Trophoblast cell (in vitro differentiated cells and primary cell): ENCODE data around the gene ATG10.
A peak's percentile ranks its signal among the peaks of the same experiment; 100 is the strongest.

Experiments used
- DNase-seq, 2 donors: peaks; one replicate each; pipeline ENCODE4 v3.0.0-alpha.2; 2016
- H2AFZ ChIP-seq: 2 replicates; pipeline ENCODE4 v1.6.1; 2013; ENCODE audit warnings: low read length, moderate library complexity, mild to moderate bottlenecking; ENCODE audit not compliant: insufficient read depth, poor library complexity
- H2AK5ac ChIP-seq: 2 replicates; pipeline ENCODE4 v1.6.1; 2013; ENCODE audit warnings: mild to moderate bottlenecking, low read length
- H2BK120ac ChIP-seq: 2 replicates; pipeline ENCODE4 v1.6.1; 2013; ENCODE audit warnings: low read length, mild to moderate bottlenecking, moderate library complexity; ENCODE audit not compliant: insufficient read depth, poor library complexity
- H2BK12ac ChIP-seq: 2 replicates; pipeline ENCODE4 v1.6.1; 2013; ENCODE audit warnings: mild to moderate bottlenecking, low read length, moderate library complexity
- H2BK5ac ChIP-seq: 2 replicates; pipeline ENCODE4 v1.6.1; 2013; ENCODE audit warnings: low read length, low read depth, moderate library complexity, mild to moderate bottlenecking; ENCODE audit not compliant: poor library complexity
- H3K14ac ChIP-seq: 2 replicates; pipeline ENCODE4 v1.6.1; 2013; ENCODE audit warnings: mild to moderate bottlenecking, low read length
- H3K18ac ChIP-seq: 2 replicates; pipeline ENCODE4 v1.6.1; 2013; ENCODE audit warnings: mild to moderate bottlenecking, low read length
- H3K23ac ChIP-seq: 2 replicates; pipeline ENCODE4 v1.6.1; 2013; ENCODE audit warnings: low read length
- H3K27ac ChIP-seq: 2 replicates; pipeline ENCODE4 v1.5.1; 2013; ENCODE audit warnings: low read depth, mild to moderate bottlenecking, inconsistent platforms, low read length, moderate library complexity
- H3K27me3 ChIP-seq: 2 replicates; pipeline ENCODE4 v1.6.1; 2013; ENCODE audit warnings: inconsistent platforms, mild to moderate bottlenecking, low read length, moderate library complexity; ENCODE audit not compliant: insufficient read depth
- H3K36me3 ChIP-seq, 2 experiments: 1 replicate in 1 of 2; 2 replicates in 1 of 2; pipeline ENCODE4 v1.6.1; 2013; ENCODE audit warnings: low read length in 2 of 2, mild to moderate bottlenecking in 2 of 2, moderate library complexity in 1 of 2; ENCODE audit not compliant: insufficient read depth in 2 of 2, control insufficient read depth in 1 of 2
- H3K4ac ChIP-seq: 2 replicates; pipeline ENCODE4 v1.6.1; 2013; ENCODE audit warnings: low read depth, mild to moderate bottlenecking, low read length, moderate library complexity
- H3K4me1 ChIP-seq, 2 experiments: 1 replicate in 1 of 2; 2 replicates in 1 of 2; pipeline ENCODE4 v1.6.1; 2013; ENCODE audit warnings: low read length in 2 of 2, mild to moderate bottlenecking in 2 of 2, moderate library complexity in 1 of 2; ENCODE audit not compliant: insufficient read depth in 2 of 2, control insufficient read depth in 1 of 2
- H3K4me2 ChIP-seq: 2 replicates; pipeline ENCODE4 v1.6.1; 2013; ENCODE audit warnings: inconsistent platforms, mild to moderate bottlenecking, low read length, moderate library complexity
- H3K4me3 ChIP-seq: 2 replicates; pipeline ENCODE4 v1.5.1; 2013; ENCODE audit warnings: mild to moderate bottlenecking, low read depth, low read length, inconsistent platforms
- H3K79me1 ChIP-seq: one replicate; pipeline ENCODE4 v1.6.1; 2013; ENCODE audit warnings: low read length
- H3K79me2 ChIP-seq: 2 replicates; pipeline ENCODE4 v1.6.1; 2013; ENCODE audit warnings: low read length, mild to moderate bottlenecking; ENCODE audit not compliant: control insufficient read depth, insufficient read depth, poor library complexity
- H3K9ac ChIP-seq: 2 replicates; pipeline ENCODE4 v1.6.1; 2013; ENCODE audit warnings: mild to moderate bottlenecking, low read length
- H3K9me3 ChIP-seq: 2 replicates; pipeline ENCODE4 v1.6.1; 2013; ENCODE audit warnings: low read depth, mild to moderate bottlenecking, control low read depth, inconsistent platforms, low read length; ENCODE audit not compliant: insufficient read depth
- H4K12ac ChIP-seq: 2 replicates; pipeline ENCODE4 v1.6.1; 2013; ENCODE audit warnings: low read depth, mild to moderate bottlenecking, low read length, moderate library complexity
- H4K8ac ChIP-seq: 2 replicates; pipeline ENCODE4 v1.6.1; 2013; ENCODE audit warnings: low read depth, mild to moderate bottlenecking, low read length, moderate library complexity
- H4K91ac ChIP-seq: one replicate; pipeline ENCODE4 v1.6.1; 2013; ENCODE audit warnings: low read depth, mild to moderate bottlenecking, low read length, moderate library complexity
- WGBS: extraction: QIAGEN DNeasy Blood & Tissue Kit; methylation state at CpG from one replicate; pipeline ENCODE4 v1.1.7; 2013; ENCODE audit warnings: missing lambda C conversion rate; ENCODE audit not compliant: insufficient read length, insufficient coverage; ENCODE audit errors: extremely low coverage; 5-methylcytosine and 5-hydroxymethylcytosine counted together

Gene ATG10

DNA sequence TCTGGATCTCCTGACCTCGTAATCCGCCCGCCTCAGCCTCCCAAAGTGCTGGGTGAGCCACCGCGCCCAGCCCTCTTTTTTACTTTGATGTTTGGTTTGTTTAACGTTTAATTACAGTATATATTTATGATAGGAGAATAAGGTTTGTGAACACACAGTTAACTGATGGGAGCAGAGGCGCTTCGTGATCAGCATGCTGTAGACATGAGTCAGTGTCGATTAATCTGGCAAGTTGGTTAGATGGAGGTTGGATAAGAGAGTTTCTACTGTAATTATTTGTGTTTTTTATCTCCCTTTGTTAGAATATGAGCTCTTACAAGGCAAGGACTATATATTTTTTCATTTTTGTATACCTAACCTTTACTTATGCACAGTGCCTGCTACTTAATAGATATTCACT, 14.3 kb downstream of the ATG10 start:
- H3K18ac ChIP-seq, result no peak overlapping the region
- H3K4me2 ChIP-seq, result no peak overlapping the region
- no peak overlapping the region for H3K27ac ChIP-seq
- no peak overlapping the region for H3K4ac ChIP-seq
- H4K12ac ChIP-seq, result no peak overlapping the region
- H3K4me1 ChIP-seq, result no peaks in the 10 kb centered on the region
- no peak overlapping the region for H2BK12ac ChIP-seq
- no peak for DNase-seq
- no peaks in the 10 kb centered on the region for H3K79me2 ChIP-seq
- H3K36me3 ChIP-seq, result peaks cover 2 to 5% of the 10 kb centered on the region in 2 experiments
- no peak overlapping the region for H3K14ac ChIP-seq
- H2AK5ac ChIP-seq, result no peak overlapping the region
- no peak overlapping the region for H2AFZ ChIP-seq
- no peaks in the 10 kb centered on the region for H3K79me1 ChIP-seq
- H2BK5ac ChIP-seq, result no peak overlapping the region
- H3K23ac ChIP-seq, result no peak overlapping the region
- H3K9ac ChIP-seq, result no peak overlapping the region
- 100% methylated on average over 1 of the region's 9 CpGs for WGBS
- no peaks in the 10 kb centered on the region for H3K27me3 ChIP-seq
- H3K9me3 ChIP-seq, result no peaks in the 10 kb centered on the region
- no peak overlapping the region for H2BK120ac ChIP-seq
- H4K8ac ChIP-seq, result no peak overlapping the region
- no peak overlapping the region for H3K4me3 ChIP-seq
- H4K91ac ChIP-seq, result no peak overlapping the region

DNA sequence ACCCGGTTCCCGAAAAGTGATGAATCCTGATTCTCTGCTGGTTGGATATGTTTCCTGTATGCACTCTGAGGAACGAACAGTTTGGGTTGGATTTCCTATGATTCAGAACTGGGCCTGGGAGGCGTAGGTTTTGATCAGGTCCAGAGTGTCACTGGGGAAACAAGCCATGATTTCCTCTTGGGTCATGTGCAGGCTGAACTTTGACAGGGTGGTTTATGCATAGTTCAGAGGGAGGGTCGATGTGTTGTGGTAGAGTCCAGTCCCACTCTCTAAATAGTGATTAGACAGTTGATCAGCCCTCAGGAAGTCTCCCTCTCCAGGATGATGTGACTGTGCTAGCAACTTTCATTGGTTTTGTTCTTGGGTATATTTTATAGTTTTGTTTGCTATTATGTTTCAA, 17.4 kb downstream of the ATG10 start:
- no peak overlapping the region for H2BK12ac ChIP-seq
- no peak overlapping the region for H2AK5ac ChIP-seq
- no peak overlapping the region for H2BK5ac ChIP-seq
- no peak overlapping the region for H3K4me2 ChIP-seq
- no peak overlapping the region for H4K12ac ChIP-seq
- no peaks in the 10 kb centered on the region for H3K4me1 ChIP-seq
- H3K79me2 ChIP-seq, result no peaks in the 10 kb centered on the region
- no peak overlapping the region for H3K14ac ChIP-seq
- H4K8ac ChIP-seq, result no peak overlapping the region
- H3K23ac ChIP-seq, result no peak overlapping the region
- no peak overlapping the region for H2AFZ ChIP-seq
- no peak overlapping the region for H2BK120ac ChIP-seq
- H3K4ac ChIP-seq, result no peak overlapping the region
- no peaks in the 10 kb centered on the region for H3K27me3 ChIP-seq
- peaks cover 1 to 2% of the 10 kb centered on the region in 2 experiments for H3K36me3 ChIP-seq
- no peaks in the 10 kb centered on the region for H3K79me1 ChIP-seq
- WGBS, result no CpG with 5 or more reads among the region's 5 CpGs
- no peak overlapping the region for H4K91ac ChIP-seq
- no peak overlapping the region for H3K9ac ChIP-seq
- no peaks in the 10 kb centered on the region for H3K9me3 ChIP-seq
- DNase-seq, result no peak
- no peak overlapping the region for H3K27ac ChIP-seq
- no peak overlapping the region for H3K4me3 ChIP-seq
- H3K18ac ChIP-seq, result no peak overlapping the region

DNA sequence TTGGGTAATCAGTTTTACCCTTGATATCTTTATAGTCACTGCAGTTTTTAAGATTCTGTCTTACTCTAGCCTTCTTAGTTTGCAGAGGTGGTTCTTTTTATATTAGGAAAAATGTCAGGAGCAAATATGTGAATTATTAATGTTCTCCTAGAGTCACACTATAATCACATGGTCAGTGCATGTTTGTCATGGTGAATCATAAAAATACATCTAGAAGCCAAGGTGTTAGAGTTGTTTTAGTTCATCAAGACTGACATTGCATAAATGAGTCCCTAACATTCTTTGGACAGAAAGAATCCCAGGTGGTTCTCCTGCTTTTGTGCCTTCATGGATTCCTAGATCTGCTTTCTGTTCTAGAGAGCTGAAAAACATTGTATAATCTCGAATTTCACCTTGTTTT, 22.9 kb downstream of the ATG10 start:
- H3K4ac ChIP-seq, result no peak overlapping the region
- no peak overlapping the region for H2BK5ac ChIP-seq
- H3K79me2 ChIP-seq, result no peaks in the 10 kb centered on the region
- H3K14ac ChIP-seq, result no peak overlapping the region
- no peaks in the 10 kb centered on the region for H3K27me3 ChIP-seq
- H2AK5ac ChIP-seq, result no peak overlapping the region
- H3K9me3 ChIP-seq, result no peaks in the 10 kb centered on the region
- no peak overlapping the region for H2BK12ac ChIP-seq
- H4K12ac ChIP-seq, result no peak overlapping the region
- no peak overlapping the region for H3K23ac ChIP-seq
- no peak overlapping the region for H3K18ac ChIP-seq
- H3K36me3 ChIP-seq, result peaks cover 5 to 6% of the 10 kb centered on the region in 2 experiments
- H4K91ac ChIP-seq, result no peak overlapping the region
- no peak overlapping the region for H3K9ac ChIP-seq
- H3K4me1 ChIP-seq, result no peaks in the 10 kb centered on the region
- peak in 1 of 2 donors; percentile 18 for DNase-seq
- H3K79me1 ChIP-seq, result no peaks in the 10 kb centered on the region
- WGBS, result no CpG with 5 or more reads among the region's 1 CpG
- H4K8ac ChIP-seq, result no peak overlapping the region
- H3K4me2 ChIP-seq, result no peak overlapping the region
- H3K27ac ChIP-seq, result no peak overlapping the region
- H2BK120ac ChIP-seq, result no peak overlapping the region
- no peak overlapping the region for H2AFZ ChIP-seq
- no peak overlapping the region for H3K4me3 ChIP-seq

DNA sequence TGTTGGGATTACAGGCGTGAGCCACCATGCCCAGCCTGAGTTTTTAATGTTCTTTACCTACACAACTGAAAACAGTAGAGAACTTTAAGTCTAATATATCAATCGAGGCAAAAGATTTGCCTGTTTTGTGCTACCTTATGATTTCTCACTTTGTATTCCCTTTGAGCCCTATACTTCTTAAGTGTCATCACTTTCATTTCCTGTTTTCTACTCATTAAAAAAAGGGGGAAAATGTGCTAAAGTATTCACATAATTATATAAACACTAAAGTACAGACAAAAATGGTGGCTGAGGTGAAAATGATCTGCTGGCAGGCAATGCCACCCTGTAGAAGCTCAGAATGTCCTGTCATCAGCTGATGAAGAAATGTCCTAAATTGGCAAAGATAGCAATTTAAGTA, 23.6 kb downstream of the ATG10 start:
- Histone ChIP-seq H2BK5ac (no peak overlapping the region), H4K91ac (no peak overlapping the region), H3K36me3 (peaks cover 5 to 6% of the 10 kb centered on the region in 2 experiments), H2AK5ac (no peak overlapping the region), H2BK120ac (no peak overlapping the region), H3K79me2 (no peaks in the 10 kb centered on the region), H3K9ac (no peak overlapping the region), H4K8ac (no peak overlapping the region), H3K27me3 (no peaks in the 10 kb centered on the region), H2BK12ac (no peak overlapping the region), H3K4ac (no peak overlapping the region), H4K12ac (no peak overlapping the region), H3K14ac (no peak overlapping the region), H2AFZ (no peak overlapping the region), H3K4me3 (no peak overlapping the region), H3K23ac (no peak overlapping the region), H3K79me1 (no peaks in the 10 kb centered on the region), H3K9me3 (no peaks in the 10 kb centered on the region), H3K27ac (no peak overlapping the region), H3K4me2 (no peak overlapping the region), H3K18ac (no peak overlapping the region), H3K4me1 (no peaks in the 10 kb centered on the region)
- no peak for DNase-seq
- WGBS, result no CpG with 5 or more reads among the region's 2 CpGs
